SK-N-SH (cell line): Measurements from ENCODE around the gene MICB. TPM values are rescaled to one million over a fixed set of nuclear protein-coding genes. Genes with fewer than 3 reads are reported as not detected.
A peak's percentile ranks its signal among the peaks of the same experiment; 100 is the strongest.
"Not testable (repeated sequence)": the region's sequence is repeated elsewhere in the genome, so short reads cannot be mapped to it uniquely, and the experiment has no call there.

Experiments used
- CTCF ChIA-PET: fragments of 300-600, 350-600 bp; formaldehyde crosslinking; extraction: SDS; loops from one replicate; lab custom pipeline; 2021; lab: Yijun Ruan, JAX
- POLR2A ChIA-PET: fragments of 350-600 bp; sonication (Branson Sonifier 250); formaldehyde crosslinking; extraction: SDS; loops from one replicate; lab custom pipeline; 2020; ENCODE audit warnings: antibody characterized with exemption, inconsistent platforms; lab: Yijun Ruan, JAX
- DNase-seq: peaks from one replicate; pipeline ENCODE4 v3.0.0; 2012
- H2AFZ ChIP-seq: fragments of 200-600 bp; sonication (generic); 2 replicates; pipeline ENCODE4 v1.8.1; 2016; ENCODE audit warnings: antibody characterized with exemption, mild to moderate bottlenecking, low read depth
- H3F3A ChIP-seq: fragments of 200-600 bp; sonication (generic); replicated peaks from 2 replicates; pipeline ENCODE3; 2016; ENCODE audit warnings: antibody characterized with exemption, mild to moderate bottlenecking; ENCODE audit not compliant: insufficient read depth
- H3K27ac ChIP-seq, 2 experiments: fragments of 200-500 bp in 1 of 2; fragments of 200-600 bp in 1 of 2; sonication (Bioruptor generic) in 1 of 2; sonication (generic), shearing (Covaris generic) in 1 of 2; 2 replicates each; pipeline versions ENCODE4 v1.5.1 to v1.6.1; 2014 to 2016; ENCODE audit warnings: low read depth in 2 of 2, inconsistent platforms in 1 of 2, low read length in 1 of 2, mild to moderate bottlenecking in 1 of 2, mixed read lengths in 1 of 2
- H3K27me3 ChIP-seq: fragments of 200-600 bp; sonication (generic), shearing (Covaris generic); 2 replicates; pipeline ENCODE4 v1.6.1; 2016; ENCODE audit warnings: mixed run types; ENCODE audit not compliant: insufficient read depth
- H3K36me3 ChIP-seq, 2 experiments: fragments of 200-500 bp in 1 of 2; fragments of 200-600 bp in 1 of 2; sonication (Bioruptor generic) in 1 of 2; sonication (generic) in 1 of 2; replicated peaks in 1 of 2; 2 replicates each; pipeline versions ENCODE3 to v1.5.1; 2014 to 2016; ENCODE audit warnings: low read length in 1 of 2, mild to moderate bottlenecking in 1 of 2; ENCODE audit not compliant: insufficient read depth in 2 of 2, control insufficient read depth in 1 of 2
- H3K4me1 ChIP-seq, 2 experiments: fragments of 200-500 bp in 1 of 2; fragments of 200-600 bp in 1 of 2; sonication (Bioruptor generic) in 1 of 2; sonication (generic), shearing (Covaris generic) in 1 of 2; 2 replicates each; pipeline versions ENCODE4 v1.5.1 to v1.6.1; 2014 to 2016; ENCODE audit warnings: low read depth in 1 of 2, low read length in 1 of 2, mixed run types in 1 of 2; ENCODE audit not compliant: insufficient read depth in 2 of 2, control insufficient read depth in 1 of 2
- H3K4me2 ChIP-seq: fragments of 200-600 bp; sonication (generic), shearing (Covaris generic); 2 replicates; pipeline ENCODE4 v1.6.1; 2017; ENCODE audit warnings: mixed run types
- H3K4me3 ChIP-seq, 2 experiments: fragments of 200-500 bp in 1 of 2; fragments of 200-600 bp in 1 of 2; sonication (Bioruptor generic) in 1 of 2; sonication (generic), shearing (Covaris generic) in 1 of 2; 2 replicates each; pipeline versions ENCODE4 v1.5.1 to v1.8.1; 2014 to 2016; ENCODE audit warnings: low read depth in 2 of 2, inconsistent platforms in 1 of 2, low read length in 1 of 2, mild to moderate bottlenecking in 1 of 2, mixed read lengths in 1 of 2, moderate library complexity in 1 of 2
- H3K79me2 ChIP-seq: fragments of 200-600 bp; sonication (generic); 2 replicates; pipeline ENCODE4 v1.8.1; 2017; ENCODE audit warnings: mild to moderate bottlenecking; ENCODE audit not compliant: insufficient read depth
- H3K9ac ChIP-seq: fragments of 200-600 bp; sonication (generic); 2 replicates; pipeline ENCODE4 v1.6.1; 2017; ENCODE audit warnings: mixed run types
- H3K9me2 ChIP-seq: fragments of 200-600 bp; sonication (generic); 2 replicates; pipeline ENCODE4 v1.6.1; 2017; ENCODE audit warnings: mixed run types
- H3K9me3 ChIP-seq: fragments of 200-600 bp; sonication (generic); 2 replicates; pipeline ENCODE4 v1.6.1; 2017; ENCODE audit warnings: mixed run types, mild to moderate bottlenecking, moderate library complexity
- H4K20me1 ChIP-seq: fragments of 200-600 bp; sonication (generic); 2 replicates; pipeline ENCODE4 v1.6.1; 2017; ENCODE audit warnings: mild to moderate bottlenecking, mixed run types; ENCODE audit not compliant: insufficient read depth
- CHD2 ChIP-seq: fragments of 150-350 bp; IDR thresholded peaks from 2 replicates; pipeline ENCODE4 v1.6.1; 2018; ENCODE audit warnings: low read length; ENCODE audit not compliant: partially characterized antibody
- ELF1 ChIP-seq: IDR thresholded peaks from 2 replicates; pipeline ENCODE4 v1.4.0; 2012
- EP300 ChIP-seq, 2 experiments: IDR thresholded peaks; 2 replicates each; pipeline versions ENCODE4 v1.4.0 to v1.6.1; 2012; ENCODE audit warnings: borderline replicate concordance in 1 of 2, low read depth in 1 of 2, low read length in 1 of 2
- EZH2phosphoT487 ChIP-seq: fragments of 200-600 bp; sonication (generic); IDR thresholded peaks from 2 replicates; pipeline ENCODE4 v1.6.1; 2017; ENCODE audit warnings: low read depth, mixed run types, mild to moderate bottlenecking, antibody characterized with exemption, moderate library complexity, borderline replicate concordance
- GATA2 ChIP-seq: sonication (generic); formaldehyde crosslinking; IDR thresholded peaks from 2 replicates; pipeline ENCODE4 v1.5.0; 2020; ENCODE audit warnings: mild to moderate bottlenecking, missing genetic modification reagents
- MEF2A ChIP-seq: IDR thresholded peaks from 2 replicates; pipeline ENCODE4 v1.4.0; 2012; ENCODE audit warnings: low read depth, borderline replicate concordance
- MXI1 ChIP-seq: IDR thresholded peaks from 2 replicates; pipeline ENCODE4 v1.6.1; 2012; ENCODE audit warnings: mild to moderate bottlenecking, low read depth, low read length, improper control_type of control experiment
- RAD21 ChIP-seq: IDR thresholded peaks from 2 replicates; pipeline ENCODE4 v1.6.1; 2012; ENCODE audit warnings: mild to moderate bottlenecking, low read length
- RCOR1 ChIP-seq: fragments of 150-350 bp; IDR thresholded peaks from 2 replicates; pipeline ENCODE4 v1.6.1; 2017; ENCODE audit warnings: antibody characterized with exemption, low read length
- SIN3A ChIP-seq: IDR thresholded peaks from 2 replicates; pipeline ENCODE4 v1.6.1; 2012; ENCODE audit warnings: low read depth, mild to moderate bottlenecking, low read length, moderate library complexity, borderline replicate concordance
- SMC3 ChIP-seq: IDR thresholded peaks from 2 replicates; pipeline ENCODE4 v1.6.1; 2012; ENCODE audit warnings: low read depth, low read length, improper control_type of control experiment
- TAF1 ChIP-seq: IDR thresholded peaks from 2 replicates; pipeline ENCODE4 v1.6.1; 2012; ENCODE audit warnings: low read depth, mild to moderate bottlenecking, low read length, moderate library complexity, borderline replicate concordance
- WGBS: methylation state at CpG from one replicate; pipeline ENCODE4 v1.1.6; 2017; ENCODE audit warnings: low lambda C conversion rate; 5-methylcytosine and 5-hydroxymethylcytosine counted together
- polyA plus RNA-seq, 3 experiments: library from polyadenylated mRNA; depleted of rRNA; stranded (reverse); fragments of >200 nt; gene quantifications; 2 replicates each; pipeline ENCODE4 v1.2.3, GENCODE V29; 2012
- TF ChIP-seq, protein P1 (sequence below): fragments of 200-600 bp; sonication (generic); IDR thresholded peaks from 2 replicates; pipeline ENCODE4 v1.6.1; 2017; ENCODE audit warnings: antibody characterized with exemption, mild to moderate bottlenecking, moderate library complexity
- TF ChIP-seq, protein P2 (sequence below): IDR thresholded peaks from 2 replicates; pipeline ENCODE4 v1.4.0; 2012; ENCODE audit warnings: low read depth, borderline replicate concordance

MICB gene
- polyA plus RNA-seq, 1 of the 3 experiments (the other 2 are of a cell fraction), result 9.7 TPM

DNA sequence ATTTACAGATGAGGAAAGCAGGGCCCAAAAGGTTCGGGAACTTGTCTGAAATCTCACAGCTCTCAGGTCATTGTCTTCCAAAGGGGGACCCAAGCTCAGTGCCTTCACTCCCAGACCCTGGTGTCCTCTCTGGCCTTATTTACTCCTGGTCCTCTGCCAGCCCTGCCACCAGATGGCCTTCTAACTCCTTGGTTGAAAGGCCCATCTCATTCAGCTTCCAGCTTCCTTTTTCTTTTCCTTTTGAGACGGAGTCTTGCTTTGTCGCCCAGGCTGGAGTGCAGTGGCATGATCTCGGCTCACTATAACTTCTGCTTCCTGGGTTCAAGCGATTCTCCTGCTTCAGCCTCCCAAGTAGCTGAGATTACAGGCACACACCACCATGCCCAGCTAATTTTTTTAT lies 53.4 kb downstream of the MICB start:
- H3K27ac ChIP-seq, DNase-seq, H3K4me1 ChIP-seq, H4K20me1 ChIP-seq, H3K4me2 ChIP-seq: not testable (repeated sequence)
- TF ChIP-seq SMC3 (peak; percentile 52), RAD21 (peak; percentile 59)
- TF ChIP-seq, protein P1, sequence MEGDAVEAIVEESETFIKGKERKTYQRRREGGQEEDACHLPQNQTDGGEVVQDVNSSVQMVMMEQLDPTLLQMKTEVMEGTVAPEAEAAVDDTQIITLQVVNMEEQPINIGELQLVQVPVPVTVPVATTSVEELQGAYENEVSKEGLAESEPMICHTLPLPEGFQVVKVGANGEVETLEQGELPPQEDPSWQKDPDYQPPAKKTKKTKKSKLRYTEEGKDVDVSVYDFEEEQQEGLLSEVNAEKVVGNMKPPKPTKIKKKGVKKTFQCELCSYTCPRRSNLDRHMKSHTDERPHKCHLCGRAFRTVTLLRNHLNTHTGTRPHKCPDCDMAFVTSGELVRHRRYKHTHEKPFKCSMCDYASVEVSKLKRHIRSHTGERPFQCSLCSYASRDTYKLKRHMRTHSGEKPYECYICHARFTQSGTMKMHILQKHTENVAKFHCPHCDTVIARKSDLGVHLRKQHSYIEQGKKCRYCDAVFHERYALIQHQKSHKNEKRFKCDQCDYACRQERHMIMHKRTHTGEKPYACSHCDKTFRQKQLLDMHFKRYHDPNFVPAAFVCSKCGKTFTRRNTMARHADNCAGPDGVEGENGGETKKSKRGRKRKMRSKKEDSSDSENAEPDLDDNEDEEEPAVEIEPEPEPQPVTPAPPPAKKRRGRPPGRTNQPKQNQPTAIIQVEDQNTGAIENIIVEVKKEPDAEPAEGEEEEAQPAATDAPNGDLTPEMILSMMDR, result peak; percentile 56
- TF ChIP-seq, all 33 proteins: peak for 3; not testable (repeated sequence) for 30
- not testable (repeated sequence) for H2AFZ ChIP-seq, H3K9ac ChIP-seq, H3K9me2 ChIP-seq, H3K4me3 ChIP-seq, H3K9me3 ChIP-seq, H3K27me3 ChIP-seq
- Histone ChIP-seq H3F3A (peaks cover 13% of the 10 kb centered on the region), H3K36me3 (peaks cover 17 to 42% of the 10 kb centered on the region in 2 experiments), H3K79me2 (peaks cover 71% of the 10 kb centered on the region)
- ChIA-PET POLR2A (interaction anchor here (0.7 to 1.0 kb wide), 3 partner anchors 8 to 20 kb away, joined by 3 to 4 read pairs (median 4); no protein-coding TSS in a partner anchor), CTCF (interaction anchor here (1.1 to 11.9 kb wide), 5 partner anchors 8 to 58 kb away, joined by 3 to 301 read pairs (median 4); partner anchors contain the start of genes LST1, LTB and NCR3)
- WGBS, result 79% methylated on average over 5 of the region's 5 CpGs

DNA sequence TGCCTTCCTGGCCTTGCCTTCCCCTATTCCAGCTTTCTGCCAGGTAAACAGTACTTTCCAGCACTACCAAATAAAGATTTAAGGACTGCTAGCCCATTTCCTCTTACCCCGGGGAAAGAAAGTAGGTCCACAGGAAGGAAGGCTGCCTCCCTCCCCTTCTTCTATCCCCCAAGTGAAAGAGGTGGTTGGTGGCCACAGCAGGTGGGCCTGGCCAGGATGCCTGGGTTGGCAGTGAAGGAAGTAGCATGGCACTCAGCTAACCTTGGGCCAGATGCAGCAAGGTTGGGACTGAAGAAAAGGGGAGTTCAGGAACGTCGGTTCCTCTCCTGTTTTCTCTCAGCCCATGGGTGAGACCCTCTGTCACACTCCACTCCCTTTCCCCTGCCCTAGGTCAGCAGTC lies 58.4 kb downstream of the MICB start:
- peaks cover 0 to 17% of the 10 kb centered on the region in 2 experiments; a peak in 2 of 4 replicates for H3K4me1 ChIP-seq
- H3K9me2 ChIP-seq, result no peaks in the 10 kb centered on the region
- 100% methylated on average over 3 of the region's 3 CpGs for WGBS
- H3K9me3 ChIP-seq, result no peaks in the 10 kb centered on the region
- CTCF ChIA-PET, result interaction anchor here (0.7 to 5.7 kb wide), 5 partner anchors 8 to 41 kb away, joined by 3 to 29 read pairs (median 6); partner anchors contain the start of genes ATP6V1G2, LTB and NFKBIL1
- peaks cover 19% of the 10 kb centered on the region for H3F3A ChIP-seq
- TF ChIP-seq EZH2phosphoT487 (no peak), GATA2 (no peak), RCOR1 (no peak), ELF1 (no peak), CHD2 (no peak), EP300 (IDR thresholded peaks at IDR 0.05; ENCODE audit: borderline replicate concordance in 1 of 2, low read depth in 1 of 2, low read length in 1 of 2) (no peak), MXI1 (no peak), SIN3A (no peak), RAD21 (no peak), TAF1 (no peak), MEF2A (no peak)
- TF ChIP-seq, protein P2, sequence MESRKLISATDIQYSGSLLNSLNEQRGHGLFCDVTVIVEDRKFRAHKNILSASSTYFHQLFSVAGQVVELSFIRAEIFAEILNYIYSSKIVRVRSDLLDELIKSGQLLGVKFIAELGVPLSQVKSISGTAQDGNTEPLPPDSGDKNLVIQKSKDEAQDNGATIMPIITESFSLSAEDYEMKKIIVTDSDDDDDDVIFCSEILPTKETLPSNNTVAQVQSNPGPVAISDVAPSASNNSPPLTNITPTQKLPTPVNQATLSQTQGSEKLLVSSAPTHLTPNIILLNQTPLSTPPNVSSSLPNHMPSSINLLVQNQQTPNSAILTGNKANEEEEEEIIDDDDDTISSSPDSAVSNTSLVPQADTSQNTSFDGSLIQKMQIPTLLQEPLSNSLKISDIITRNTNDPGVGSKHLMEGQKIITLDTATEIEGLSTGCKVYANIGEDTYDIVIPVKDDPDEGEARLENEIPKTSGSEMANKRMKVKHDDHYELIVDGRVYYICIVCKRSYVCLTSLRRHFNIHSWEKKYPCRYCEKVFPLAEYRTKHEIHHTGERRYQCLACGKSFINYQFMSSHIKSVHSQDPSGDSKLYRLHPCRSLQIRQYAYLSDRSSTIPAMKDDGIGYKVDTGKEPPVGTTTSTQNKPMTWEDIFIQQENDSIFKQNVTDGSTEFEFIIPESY, result no peak
- DNase-seq, result no peak
- no peak overlapping the region for H3K9ac ChIP-seq
- H2AFZ ChIP-seq, result no peak overlapping the region
- no peak overlapping the region for H3K4me2 ChIP-seq
- H3K27me3 ChIP-seq, result no peaks in the 10 kb centered on the region
- POLR2A ChIA-PET, result no interaction called here
- peaks cover 30 to 34% of the 10 kb centered on the region in 2 experiments for H3K36me3 ChIP-seq
- H3K4me3 ChIP-seq, result no peak overlapping the region
- no peaks in the 10 kb centered on the region for H4K20me1 ChIP-seq
- no peak overlapping the region for H3K27ac ChIP-seq
- peaks cover 36% of the 10 kb centered on the region for H3K79me2 ChIP-seq
